IPS DF 19.7 (cell line): ENCODE results near the gene IFFO2.

Experiments
- DNase-seq: peaks from one replicate; pipeline ENCODE4 v3.0.0-alpha.2; 2013; ENCODE audit warnings: low read depth, low spot score

The IFFO2 gene

DNA sequence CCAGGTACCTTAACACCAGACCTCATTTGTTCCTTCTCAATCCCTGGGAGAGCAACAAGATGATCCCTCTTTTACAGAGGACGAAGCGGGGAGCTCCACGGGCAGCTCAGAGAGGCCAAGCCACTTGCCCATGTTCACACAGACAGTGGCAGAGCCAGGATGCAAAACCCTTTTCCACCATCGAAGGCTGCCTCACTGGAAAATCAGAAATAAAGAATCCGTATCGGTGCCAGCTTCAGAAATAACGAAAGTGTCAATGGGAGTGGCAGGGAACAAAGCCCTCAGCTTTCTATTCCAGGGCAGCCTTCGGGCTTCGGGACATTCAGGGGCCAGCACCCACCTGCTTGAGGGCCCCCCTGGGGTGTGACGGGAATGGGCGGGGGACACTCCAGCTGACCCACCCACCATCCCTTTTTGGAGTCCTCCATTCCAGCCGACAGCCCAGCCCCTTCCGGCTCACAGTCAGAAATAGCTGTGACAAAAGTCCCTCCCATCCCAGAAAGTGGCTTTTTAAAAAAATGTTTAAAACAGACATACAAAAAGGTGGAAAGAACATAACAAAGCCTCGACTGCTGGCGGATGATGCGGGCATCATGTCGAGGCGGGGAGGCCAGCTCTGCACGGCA lies 6.0 kb downstream of the IFFO2 start:
- no peak for DNase-seq

GRCh38 chr1:18949686-18950400 lies 6.6 kb downstream of the IFFO2 start:
- no peak for DNase-seq

DNA sequence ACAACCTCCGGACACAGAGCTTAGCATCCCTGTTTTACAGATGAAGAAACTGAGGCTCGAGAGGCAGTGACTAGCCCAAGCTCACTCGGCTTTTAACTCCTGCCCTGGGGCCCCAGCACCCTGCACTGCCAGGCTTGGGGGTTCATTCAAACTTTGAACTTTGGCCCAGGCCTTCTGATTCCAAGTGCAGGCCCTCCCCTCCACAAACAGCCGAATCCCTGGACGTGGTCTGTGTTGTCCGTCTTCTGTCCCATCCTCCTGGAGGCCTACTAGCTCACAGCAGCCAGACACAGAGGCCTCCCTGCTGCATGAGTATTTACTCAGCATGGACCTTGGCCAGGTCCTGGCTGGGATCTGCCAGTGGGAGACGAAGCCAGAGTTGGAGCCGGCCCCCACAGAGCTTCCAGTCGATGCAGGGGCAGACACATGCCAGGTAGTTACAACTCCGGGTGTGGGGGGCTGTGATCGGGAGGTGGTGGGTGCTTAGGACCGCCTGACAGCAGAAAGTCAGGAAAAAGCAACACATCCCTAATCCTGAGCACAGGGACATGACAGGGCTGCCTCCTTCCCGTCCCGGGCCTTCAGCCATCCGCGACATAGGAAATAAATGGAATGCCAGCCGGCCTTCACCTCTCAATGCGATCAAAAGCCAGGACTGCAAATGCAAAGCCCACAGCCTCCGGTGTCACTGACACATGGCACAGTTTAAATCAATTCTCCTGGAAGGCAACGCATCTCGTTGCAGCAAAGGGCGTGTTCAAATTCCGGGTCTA lies 7.4 kb downstream of the IFFO2 start:
- DNase-seq: no peak

DNA sequence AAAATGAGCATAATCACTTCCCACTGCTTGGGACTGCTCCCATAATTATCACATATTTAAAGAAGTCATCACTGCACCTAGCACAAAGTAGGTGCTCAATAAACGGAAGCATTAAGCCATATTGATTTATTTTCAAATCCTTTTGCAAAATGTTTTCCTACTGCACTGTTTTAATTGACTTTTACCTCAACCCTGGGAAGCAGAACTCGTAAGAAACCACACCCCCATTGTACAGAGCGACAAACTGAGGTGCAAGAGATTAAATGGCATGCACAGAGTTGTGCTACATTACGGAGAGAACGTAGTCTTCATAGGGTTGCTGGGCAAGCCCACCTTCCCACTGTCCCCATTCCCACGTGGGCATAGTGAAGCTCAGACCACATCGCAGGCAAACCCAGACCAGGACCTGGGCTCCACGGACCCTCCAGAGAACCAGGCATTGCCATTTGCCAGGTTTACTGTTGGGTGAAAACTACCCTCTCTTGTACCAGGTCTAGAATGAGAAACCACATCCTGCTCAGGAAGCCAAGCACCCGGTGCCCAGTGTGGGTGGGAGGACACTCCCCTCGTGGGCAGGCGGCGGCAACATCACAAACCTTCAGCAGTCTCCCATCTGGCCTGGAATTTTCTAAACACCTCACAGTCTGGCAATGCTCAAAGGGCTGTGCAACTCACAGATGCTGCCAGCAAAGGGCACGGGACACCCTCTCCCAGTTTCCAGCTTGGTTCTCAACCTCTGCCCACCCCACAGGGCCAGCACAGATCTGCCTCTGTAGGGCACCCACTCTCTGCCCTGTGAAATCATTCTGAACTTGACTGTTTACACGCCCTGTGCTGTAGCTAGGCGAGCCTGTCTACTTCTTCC lies 8.2 kb downstream of the IFFO2 start:
- no peak for DNase-seq

- no peak for DNase-seq
These were observed 8.9 kb downstream of the IFFO2 start for GRCh38 chr1:18947570-18947969.

DNA sequence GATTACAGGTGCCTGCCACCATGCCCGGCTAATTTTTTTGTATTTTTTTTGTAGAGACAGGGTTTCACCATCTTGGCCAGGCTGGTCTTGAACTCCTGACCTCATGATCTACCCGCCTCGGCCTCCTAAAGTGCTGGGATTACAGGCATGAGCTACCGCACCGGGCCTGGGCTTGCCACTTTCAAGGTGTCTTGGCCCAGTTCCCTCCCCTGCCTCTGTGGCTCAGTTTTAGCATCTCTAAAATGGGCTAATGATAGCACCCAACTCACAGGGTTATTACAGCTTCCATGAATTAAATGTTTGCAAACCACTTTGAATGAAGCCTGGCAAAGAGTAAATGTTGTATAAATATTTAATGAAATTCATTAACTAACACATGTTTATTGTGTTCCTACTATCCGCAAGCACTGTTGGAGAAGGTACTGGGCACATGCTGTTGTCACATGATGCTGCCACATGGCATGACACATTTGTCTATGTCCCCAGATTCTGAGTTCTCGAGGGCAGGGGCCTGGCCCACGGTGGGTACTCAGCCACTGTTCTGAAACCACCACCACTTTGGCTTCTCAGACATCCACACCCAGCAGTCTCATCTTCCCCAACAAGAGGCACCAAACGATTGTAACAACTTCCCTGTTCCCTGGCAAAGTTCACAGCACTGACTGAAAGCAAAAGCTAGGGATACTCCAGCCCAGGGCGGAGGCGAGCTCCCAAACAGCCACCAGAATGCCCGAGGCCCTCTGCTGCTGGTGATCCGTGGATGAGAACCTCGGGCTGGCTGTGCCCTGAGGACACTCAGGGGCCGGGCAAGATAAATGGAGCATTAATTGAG lies 9.7 kb downstream of the IFFO2 start:
- no peak for DNase-seq

GRCh38 chr1:18945401-18945849 lies 11.1 kb downstream of the IFFO2 start:
- no peak for DNase-seq

DNA sequence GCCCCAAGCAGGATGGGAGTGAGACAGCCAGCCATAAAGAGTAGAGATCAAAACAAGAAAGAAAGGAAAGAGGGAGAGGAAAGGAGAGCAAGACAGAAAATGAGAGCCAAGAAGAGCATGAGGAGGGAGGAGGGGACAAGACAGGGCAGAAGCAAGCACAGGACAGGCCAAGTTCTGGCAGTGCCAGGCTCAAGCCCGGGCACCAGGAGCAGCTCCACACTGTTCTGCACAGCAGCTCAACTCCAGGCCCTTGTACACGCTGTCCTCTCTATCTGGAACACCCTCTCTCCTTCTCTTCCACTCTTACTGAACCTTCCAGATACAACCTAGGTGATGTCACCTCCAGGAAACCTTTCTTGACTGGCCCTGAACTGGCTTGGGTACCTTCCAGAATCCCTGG lies 11.7 kb downstream of the IFFO2 start:
- DNase-seq: no peak

DNA sequence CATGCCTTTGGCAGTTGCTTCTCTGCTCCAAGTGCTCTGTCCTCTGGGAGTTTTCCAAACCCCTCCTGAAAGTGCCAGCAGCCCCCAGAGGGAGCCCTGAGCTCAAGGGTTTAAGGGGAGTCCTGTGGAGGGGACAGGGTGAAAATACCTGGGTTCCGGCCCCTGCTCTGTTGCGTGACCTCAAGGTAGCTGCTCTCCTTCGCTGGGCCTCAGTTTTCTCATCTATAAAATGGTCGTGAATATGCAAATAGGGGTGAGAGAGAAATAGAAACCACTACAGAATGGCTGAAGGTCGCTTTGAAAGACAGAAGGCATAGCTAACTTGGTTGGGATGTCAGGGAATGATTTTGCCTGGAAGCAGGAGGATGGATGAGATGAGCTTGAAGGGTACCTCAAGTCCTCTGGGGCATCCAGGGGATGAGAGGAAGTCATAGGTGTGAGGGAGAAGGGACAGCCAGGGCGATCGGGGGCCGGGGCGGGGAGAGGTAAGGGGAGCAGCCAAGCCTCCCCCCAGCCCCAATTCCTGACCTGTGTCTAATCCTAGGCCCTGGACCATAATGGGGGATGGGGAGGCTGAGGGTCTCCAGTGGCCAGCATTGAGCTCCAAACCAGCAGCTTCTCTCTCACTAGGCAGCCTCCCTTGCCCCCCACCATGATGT lies 12.4 kb downstream of the IFFO2 start:
- DNase-seq: no peak

DNA sequence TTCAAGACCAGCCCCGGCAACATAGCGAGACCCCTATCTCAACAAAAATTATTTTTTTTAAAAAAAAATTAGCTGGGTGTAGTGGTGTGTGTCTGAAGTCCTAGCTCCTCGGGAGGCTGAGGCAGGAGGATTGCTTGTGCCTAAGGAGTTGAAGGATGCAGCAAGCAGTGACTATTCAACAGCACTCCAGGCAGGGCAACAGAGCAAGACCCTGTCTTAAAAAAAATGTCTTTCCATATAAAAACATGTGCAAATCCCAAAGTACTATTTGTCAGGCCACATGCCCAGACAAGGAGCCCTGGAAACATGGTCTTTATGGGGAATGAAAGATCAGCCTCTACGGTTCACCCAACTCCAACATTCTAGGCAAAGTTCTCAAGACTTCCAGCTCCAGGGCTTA lies 13.3 kb downstream of the IFFO2 start:
- no peak for DNase-seq

- no peak for DNase-seq
These were observed 14.1 kb downstream of the IFFO2 start for GRCh38 chr1:18942340-18942739.

DNA sequence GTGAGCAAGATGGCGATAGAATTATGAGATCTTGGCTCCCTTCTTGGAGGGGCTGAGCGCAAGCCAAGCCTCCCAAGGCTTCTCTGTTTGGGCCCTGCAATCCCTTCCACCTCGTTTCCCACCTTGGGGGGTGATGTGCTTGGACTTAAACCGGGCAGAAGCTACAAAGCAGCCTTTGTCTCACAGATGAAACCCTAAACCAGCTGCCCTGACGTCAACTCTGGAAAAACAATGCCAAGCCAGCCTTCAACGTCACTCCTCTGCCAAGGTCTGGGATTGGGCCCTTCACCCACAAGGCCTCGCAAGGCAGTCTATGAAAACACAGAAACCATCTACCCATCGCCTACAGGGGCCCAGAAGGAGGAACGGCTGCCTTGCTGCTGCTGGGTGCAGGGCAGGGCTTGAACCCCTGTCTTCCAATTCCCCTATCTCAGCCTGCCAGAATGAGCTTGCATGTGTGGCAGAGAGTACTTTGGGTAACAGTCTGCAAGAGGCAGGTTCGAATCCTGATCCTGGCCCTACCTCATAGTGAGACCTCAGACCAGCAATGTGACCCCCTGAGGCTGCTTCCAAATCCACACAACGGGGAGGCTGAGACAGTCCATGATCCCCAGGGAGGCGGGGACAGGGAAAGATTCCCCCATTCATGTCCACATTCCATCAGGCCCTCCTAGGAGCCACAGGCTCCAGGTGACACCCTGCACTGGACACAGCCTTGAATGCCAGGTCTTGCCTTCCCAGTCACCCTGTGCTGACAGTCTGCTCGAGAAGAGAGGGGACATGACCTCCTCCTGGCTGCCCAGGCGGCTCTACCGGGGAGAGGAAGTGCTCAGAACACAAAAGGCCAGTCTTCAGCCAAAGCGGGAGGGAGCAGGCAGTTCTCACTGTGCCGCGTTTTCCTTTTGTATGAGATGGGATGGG lies 15.0 kb downstream of the IFFO2 start:
- no peak for DNase-seq

DNA sequence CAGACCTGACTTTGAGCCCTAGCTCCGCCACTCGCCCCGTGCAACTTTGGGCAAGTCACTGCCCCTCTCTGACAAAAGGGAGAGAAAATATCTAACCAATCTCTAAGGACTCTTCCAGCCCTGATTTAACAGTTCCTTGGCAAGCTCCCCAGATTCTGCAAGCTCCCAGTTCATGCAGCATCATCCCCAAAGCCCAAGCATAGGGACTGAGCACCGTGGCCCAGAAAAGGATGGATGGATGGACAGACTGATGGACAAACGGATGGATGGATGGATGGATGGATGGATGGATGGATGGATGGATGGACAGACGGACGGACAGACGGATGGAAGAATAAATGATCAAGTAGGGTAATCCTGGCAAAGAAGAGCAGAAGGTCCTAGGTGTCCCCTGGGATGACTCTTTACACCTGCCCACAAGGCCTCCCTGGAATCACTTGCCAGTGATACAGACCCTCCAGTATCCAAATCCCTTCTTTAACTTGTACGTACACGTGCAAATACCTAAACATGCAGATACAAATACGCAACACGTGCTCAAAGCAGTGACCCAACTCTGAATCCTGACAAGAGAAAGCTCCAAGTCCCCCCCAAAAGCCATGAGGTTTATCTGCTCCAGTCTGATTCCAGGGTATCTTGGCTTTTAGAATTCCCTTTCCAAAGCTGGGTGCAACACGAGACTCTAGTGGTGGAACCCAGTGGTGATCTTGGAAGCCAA lies 16.0 kb downstream of the IFFO2 start:
- no peak for DNase-seq

DNA sequence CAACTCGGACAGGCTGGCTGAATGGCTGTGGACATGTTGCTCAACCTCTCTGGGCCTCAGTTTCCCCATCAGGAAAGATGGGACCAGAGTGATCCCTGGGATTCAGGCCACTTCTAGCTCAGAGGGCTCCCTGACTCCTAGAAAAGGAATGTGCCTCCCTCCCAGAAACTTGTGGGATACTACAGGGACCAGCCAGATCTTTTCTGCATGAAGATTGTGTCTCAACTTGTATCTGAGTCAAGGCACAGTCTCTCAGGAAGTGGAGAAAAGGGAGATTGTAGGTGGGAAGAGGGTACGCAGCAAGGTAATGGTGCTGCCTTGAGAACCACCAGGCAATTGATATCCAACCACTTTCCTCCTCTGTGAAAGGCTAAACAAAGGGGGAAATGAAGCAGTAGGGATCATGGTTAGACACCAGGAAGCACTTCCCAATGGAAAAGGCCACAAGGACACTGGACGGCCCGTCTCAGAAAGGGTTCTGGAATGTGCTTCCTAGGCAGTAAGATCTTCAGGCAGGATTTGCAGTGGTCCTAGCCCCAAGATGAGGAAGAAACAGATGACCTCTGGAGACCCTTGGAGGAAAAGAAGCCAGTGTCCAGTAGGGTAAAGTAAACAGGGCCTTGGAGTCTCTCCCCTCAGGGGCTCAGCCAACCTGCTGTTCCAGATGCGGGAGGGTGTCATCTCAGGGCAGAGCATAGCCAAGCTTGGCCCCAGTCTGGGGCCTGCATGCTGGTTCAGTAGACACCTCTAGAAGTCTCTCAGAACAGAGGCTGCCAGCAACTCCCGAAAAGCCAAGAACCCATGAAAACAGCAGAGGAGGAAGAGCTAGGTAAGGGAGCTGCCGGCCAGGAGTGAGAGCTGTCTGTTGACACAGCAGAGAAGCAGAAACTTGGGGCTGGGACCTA lies 16.8 kb downstream of the IFFO2 start:
- DNase-seq: no peak

DNA sequence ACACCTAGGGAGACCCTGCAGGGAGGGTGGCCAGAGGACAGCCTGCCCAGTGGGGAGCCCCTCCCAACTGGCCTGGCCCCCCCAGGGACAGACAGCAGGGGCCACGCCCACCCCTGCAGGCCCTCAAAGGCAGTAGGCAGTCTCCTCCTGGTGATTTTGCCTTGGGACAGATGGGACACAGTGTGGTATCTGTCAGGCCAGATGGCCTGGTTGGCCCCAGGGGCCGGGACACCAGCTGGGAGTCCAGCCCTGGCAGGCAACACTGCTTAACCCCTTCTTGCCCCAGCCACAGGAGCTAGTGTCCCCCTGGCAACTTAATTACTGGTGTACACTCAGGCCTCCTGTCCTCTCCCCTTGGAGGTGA lies 17.8 kb downstream of the IFFO2 start:
- no peak for DNase-seq

DNA sequence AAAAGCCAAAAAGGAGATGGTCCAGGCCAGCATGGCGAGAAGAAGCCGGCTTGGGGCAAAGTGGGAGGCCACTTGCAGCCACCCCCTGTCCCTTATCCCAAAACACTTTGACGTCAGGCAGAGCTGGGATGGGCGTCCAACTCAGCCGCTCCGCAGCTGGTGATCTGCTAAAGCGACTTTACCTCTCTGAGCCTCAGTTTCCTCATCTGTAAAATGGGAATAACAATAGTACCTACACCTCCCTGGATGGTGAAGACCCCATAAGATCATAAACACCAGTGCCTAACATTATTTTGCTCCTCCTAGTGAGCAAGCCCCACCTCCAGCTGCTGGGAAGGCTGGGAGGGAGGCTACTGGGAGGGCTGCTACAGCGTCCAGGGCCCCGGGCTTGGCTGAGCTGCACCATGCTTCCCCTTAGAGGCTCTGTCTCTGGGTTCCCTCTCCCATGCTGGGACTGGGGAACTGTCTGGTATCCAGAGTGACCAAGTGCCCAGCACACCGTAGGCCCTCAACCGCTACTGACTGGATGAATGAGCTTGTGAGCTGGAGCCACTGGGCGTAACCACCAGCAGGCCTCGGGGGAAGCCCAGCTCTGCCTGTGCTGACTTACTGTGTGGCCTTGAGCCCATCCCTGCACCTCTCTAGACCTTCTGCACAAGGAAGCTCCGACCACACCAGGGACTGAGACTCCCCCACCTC lies 18.3 kb downstream of the IFFO2 start:
- DNase-seq: no peak

GRCh38 chr1:18937539-18937938 lies 18.9 kb downstream of the IFFO2 start:
- no peak for DNase-seq
